GM12878 (cell line): ENCODE data around the gene IL5. TPM values are rescaled to one million over a fixed set of nuclear protein-coding genes. Genes with fewer than 3 reads are reported as not detected.
A peak's percentile ranks its signal among the peaks of the same experiment; 100 is the strongest.

Experiments
- BMI1 ChIP-seq: fragments of 450-650 bp; IDR thresholded peaks from 2 replicates; pipeline ENCODE4 v1.6.1; 2016; ENCODE audit warnings: mild to moderate bottlenecking, moderate library complexity, borderline replicate concordance
- CBFB ChIP-seq: IDR thresholded peaks from 2 replicates; pipeline ENCODE4 v1.6.1; 2016; ENCODE audit warnings: antibody characterized with exemption, low read depth
- CTCF ChIP-seq, 3 experiments: IDR thresholded peaks in 2 of 3; conservative IDR thresholded peaks in 1 of 3; 2 replicates each; pipeline ENCODE4 v1.5.1; 2011; ENCODE audit warnings: low read depth in 3 of 3, low read length in 3 of 3, mild to moderate bottlenecking in 3 of 3, control low read depth in 2 of 3, moderate library complexity in 2 of 3, inconsistent platforms in 1 of 3, mixed read lengths in 1 of 3; ENCODE audit not compliant: control insufficient read depth in 2 of 3, insufficient read depth in 1 of 3; ENCODE audit errors: extremely low read depth in 1 of 3
- DPF2 ChIP-seq: fragments of 450-650 bp; IDR thresholded peaks from 2 replicates; pipeline ENCODE4 v1.6.1; 2017; ENCODE audit warnings: mild to moderate bottlenecking
- EZH2 ChIP-seq: IDR thresholded peaks from 2 replicates; pipeline ENCODE4 v1.6.1; 2012; ENCODE audit warnings: low read depth, mild to moderate bottlenecking, control low read depth, inconsistent platforms, low read length, borderline replicate concordance; ENCODE audit not compliant: control insufficient read depth
- JUND ChIP-seq: IDR thresholded peaks from 2 replicates; pipeline ENCODE4 v1.6.1; 2012; ENCODE audit warnings: low read depth, mild to moderate bottlenecking, low read length, improper control_type of control experiment, moderate library complexity
- MAX ChIP-seq: IDR thresholded peaks from 2 replicates; pipeline ENCODE4 v1.6.1; 2012; ENCODE audit warnings: low read depth, low read length, improper control_type of control experiment
- MEF2A ChIP-seq: IDR thresholded peaks from 2 replicates; pipeline ENCODE4 v1.6.1; 2011; ENCODE audit warnings: low read depth, mild to moderate bottlenecking, low read length, moderate library complexity; ENCODE audit not compliant: insufficient read depth
- MTA3 ChIP-seq: IDR thresholded peaks from 2 replicates; pipeline ENCODE4 v1.6.1; 2012; ENCODE audit warnings: low read length, inconsistent platforms, borderline replicate concordance
- NR2C2 ChIP-seq: IDR thresholded peaks from 2 replicates; pipeline ENCODE4 v1.6.1; 2011; ENCODE audit warnings: borderline replicate concordance, low read depth; ENCODE audit not compliant: control insufficient read depth, insufficient read length
- NRF1 ChIP-seq: conservative IDR thresholded peaks from 2 replicates; pipeline ENCODE4 v1.6.1; 2011; ENCODE audit warnings: mild to moderate bottlenecking, low read depth, low read length, improper control_type of control experiment
- RAD21 ChIP-seq: IDR thresholded peaks from 2 replicates; pipeline ENCODE4 v1.6.1; 2011; ENCODE audit warnings: mild to moderate bottlenecking, low read depth, low read length, moderate library complexity; ENCODE audit not compliant: insufficient read depth
- RAD51 ChIP-seq: fragments of 450-650 bp; IDR thresholded peaks from 2 replicates; pipeline ENCODE4 v1.6.1; 2016; ENCODE audit warnings: moderate library complexity, mild to moderate bottlenecking, inconsistent platforms
- SMC3 ChIP-seq: IDR thresholded peaks from 2 replicates; pipeline ENCODE4 v1.6.1; 2011; ENCODE audit warnings: low read length, improper control_type of control experiment, borderline replicate concordance
- SRF ChIP-seq, 2 experiments: IDR thresholded peaks; 2 replicates each; pipeline ENCODE4 v1.6.1; 2011; ENCODE audit warnings: low read depth in 2 of 2, low read length in 2 of 2, mild to moderate bottlenecking in 1 of 2, moderate library complexity in 1 of 2
- polyA plus RNA-seq, 11 experiments: library from polyadenylated mRNA; depleted of rRNA in 4 of 11; unstranded in 6 of 11; stranded (reverse) in 5 of 11; fragments of >200 nt; fragmentation: Nextera tagmentation in 4 of 11; fragmentation: Illumina TruSeq in 1 of 11; extraction: Ambion mirVana in 4 of 11; extraction: Trizol in 1 of 11; gene quantifications; 1 replicate in 1 of 11; 2 replicates in 10 of 11; pipeline versions ENCODE4 v1.2.1 to v1.2.3, GENCODE V29; 2011 to 2016; ENCODE audit warnings: inconsistent platforms in 2 of 11, missing spikeins in 2 of 11, low read depth in 1 of 11
- total RNA-seq, 4 experiments: library from RNA; depleted of rRNA in 3 of 4; stranded (reverse); fragments of >200 nt in 3 of 4; fragmentation: Illumina TruSeq in 1 of 4; extraction: Trizol in 1 of 4; gene quantifications; 2 replicates each; pipeline versions ENCODE4 v1.2.1 to v1.2.3, GENCODE V29; 2013 to 2021

Gene IL5
- total and polyA plus RNA-seq, 10 of the 15 experiments (the other 5 are each of a cell fraction or from before 2014, with no cell fraction given) = not detected

GRCh38 chr5:132591145-132591544 is 47.8 kb upstream of the IL5 start (continued):
- no peak for TF ChIP-seq NRF1
- peak in 2 of 3 experiments; percentile 31 to 59; a peak in 3 of 6 replicates for TF ChIP-seq CTCF (IDR thresholded peaks at IDR 0.05 in 2 of 3, conservative IDR thresholded peaks at IDR 0.05 in 1 of 3; ENCODE audit: control insufficient read depth in 2 of 3, extremely low read depth in 1 of 3, insufficient read depth in 1 of 3, low read depth in 3 of 3, low read length in 3 of 3)
- peak; percentile 54; the same call in 1 of the 2 replicates for TF ChIP-seq SMC3
- no peak for TF ChIP-seq RAD51
- no peak for TF ChIP-seq SRF (IDR thresholded peaks at IDR 0.05; ENCODE audit: low read depth in 2 of 2, low read length in 2 of 2)
- no peak for TF ChIP-seq CBFB
- 0 out of 2 replicates have a peak, but pooled peaks have one; percentile 14 for TF ChIP-seq MEF2A
- TF ChIP-seq EZH2 = no peak
- no peak for TF ChIP-seq MTA3
- no peak for TF ChIP-seq JUND
- no peak for TF ChIP-seq MAX
- no peak for TF ChIP-seq DPF2
- TF ChIP-seq RAD21 = peak; percentile 69
- TF ChIP-seq NR2C2 = no peak
- no peak for TF ChIP-seq BMI1
